ENCODE results near the gene TUBB2A. TPM values are rescaled to one million over a fixed set of nuclear protein-coding genes. Genes with fewer than 3 reads are reported as not detected.

The TUBB2A gene
- total RNA-seq, 1 experiment from 2014 or later: 70.2 TPM

DNA sequence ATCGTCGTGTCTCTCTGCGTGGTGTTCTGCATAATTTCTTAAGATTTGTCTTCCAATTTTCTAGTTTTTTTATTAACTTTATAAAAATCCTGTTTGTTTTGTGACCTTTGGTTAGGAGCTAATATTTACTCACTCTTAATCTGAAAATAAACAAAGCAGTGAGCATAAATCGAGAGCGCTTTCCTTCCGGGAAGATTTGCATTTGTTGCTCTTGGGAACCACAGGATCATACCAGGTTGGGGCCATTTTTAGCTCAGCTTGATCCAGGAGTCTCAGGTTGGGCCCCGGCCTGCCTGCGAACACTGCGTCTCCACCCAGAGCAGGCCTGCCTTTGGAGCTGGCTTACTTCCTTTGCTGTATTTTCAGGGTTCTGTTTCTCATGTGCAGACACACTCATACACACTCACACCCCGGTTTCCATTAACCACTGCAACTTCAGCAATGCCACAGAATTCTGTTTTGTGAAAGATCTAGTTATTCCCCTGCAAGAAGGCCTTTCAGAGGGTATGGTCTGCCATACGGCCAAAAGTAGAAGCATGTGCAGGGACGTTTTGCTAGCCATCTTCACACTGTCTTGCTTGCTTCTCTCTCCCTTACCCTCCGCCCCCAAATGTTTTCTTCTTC, 21.6 kb downstream of the TUBB2A start:
- POLR2A ChIA-PET (ENCODE audit: unreplicated experiment): interaction anchor here (0.6 kb wide), 1 partner anchor 22 kb away, joined by 4 read pairs; no protein-coding TSS in a partner anchor
- Histone ChIP-seq H3F3A (ENCODE audit: low read length, unreplicated experiment) (no peaks in the 10 kb centered on the region), H3K79me2 (ENCODE audit: low read length) (no peaks in the 10 kb centered on the region), H3K27ac (ENCODE audit: low read length) (no peak overlapping the region), H3K9ac (ENCODE audit: low read length) (no peak overlapping the region), H3K36me3 (ENCODE audit: low read depth, low read length) (peaks cover 3% of the 10 kb centered on the region), H3K9me3 (ENCODE audit: low read length) (no peaks in the 10 kb centered on the region), H4K20me1 (ENCODE audit: low read length) (no peaks in the 10 kb centered on the region), H3K27me3 (ENCODE audit: low read length) (no peaks in the 10 kb centered on the region), H3K4me1 (ENCODE audit: insufficient read depth, low read length) (peaks cover 21% of the 10 kb centered on the region), H3K4me3 (ENCODE audit: low read length) (no peak overlapping the region), H3K4me2 (ENCODE audit: low read length) (no peak overlapping the region), H3K9me2 (replicated peaks; ENCODE audit: low read length) (no peaks in the 10 kb centered on the region), H2AFZ (ENCODE audit: low read length) (no peak overlapping the region)
- CTCF ChIA-PET: interaction anchor here (0.5 kb wide), 1 partner anchor 79 kb away, joined by 4 read pairs; no protein-coding TSS in a partner anchor
- BruUV-seq (replicated peaks): no TSS peak
- TF ChIP-seq EZH2phosphoT487 (IDR thresholded peaks at IDR 0.05; ENCODE audit: borderline replicate concordance, low read length): no peak
- TF ChIP-seq, protein P1, sequence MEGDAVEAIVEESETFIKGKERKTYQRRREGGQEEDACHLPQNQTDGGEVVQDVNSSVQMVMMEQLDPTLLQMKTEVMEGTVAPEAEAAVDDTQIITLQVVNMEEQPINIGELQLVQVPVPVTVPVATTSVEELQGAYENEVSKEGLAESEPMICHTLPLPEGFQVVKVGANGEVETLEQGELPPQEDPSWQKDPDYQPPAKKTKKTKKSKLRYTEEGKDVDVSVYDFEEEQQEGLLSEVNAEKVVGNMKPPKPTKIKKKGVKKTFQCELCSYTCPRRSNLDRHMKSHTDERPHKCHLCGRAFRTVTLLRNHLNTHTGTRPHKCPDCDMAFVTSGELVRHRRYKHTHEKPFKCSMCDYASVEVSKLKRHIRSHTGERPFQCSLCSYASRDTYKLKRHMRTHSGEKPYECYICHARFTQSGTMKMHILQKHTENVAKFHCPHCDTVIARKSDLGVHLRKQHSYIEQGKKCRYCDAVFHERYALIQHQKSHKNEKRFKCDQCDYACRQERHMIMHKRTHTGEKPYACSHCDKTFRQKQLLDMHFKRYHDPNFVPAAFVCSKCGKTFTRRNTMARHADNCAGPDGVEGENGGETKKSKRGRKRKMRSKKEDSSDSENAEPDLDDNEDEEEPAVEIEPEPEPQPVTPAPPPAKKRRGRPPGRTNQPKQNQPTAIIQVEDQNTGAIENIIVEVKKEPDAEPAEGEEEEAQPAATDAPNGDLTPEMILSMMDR (conservative IDR thresholded peaks at IDR 0.05; ENCODE audit: low read depth, low read length): no peak
- no peak for TF ChIP-seq EZH2 (IDR thresholded peaks at IDR 0.05; ENCODE audit: low read length, unreplicated experiment)
- DNase-seq (no peak), ATAC-seq (no peak)
- intact Hi-C loops (cut with micrococcal nuclease): no loop called here

DNA sequence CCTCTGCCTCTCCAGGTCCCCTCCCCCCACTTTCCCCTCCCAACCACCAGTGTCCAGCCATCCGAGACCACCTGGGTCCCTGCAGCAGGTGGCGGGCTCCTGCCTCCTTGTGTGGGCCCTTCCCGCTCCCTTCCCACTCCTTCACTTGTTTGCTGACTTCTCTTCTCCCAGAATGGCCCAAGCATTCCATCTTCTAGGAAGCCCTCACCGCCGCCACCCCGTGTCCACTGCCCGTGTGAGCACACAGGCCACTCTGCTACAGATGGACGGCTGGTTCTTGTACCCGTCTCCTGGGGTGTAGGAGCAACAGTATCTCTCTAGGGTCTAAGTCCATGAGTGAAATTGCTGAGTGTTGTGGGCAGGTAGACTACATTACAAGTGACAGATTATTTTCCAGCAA, 23.8 kb downstream of the TUBB2A start:
- Histone ChIP-seq H3K79me2 (ENCODE audit: low read length) (no peaks in the 10 kb centered on the region), H3K4me2 (ENCODE audit: low read length) (no peak overlapping the region), H3K36me3 (ENCODE audit: low read depth, low read length) (peaks cover 3% of the 10 kb centered on the region), H2AFZ (ENCODE audit: low read length) (no peak overlapping the region), H4K20me1 (ENCODE audit: low read length) (no peaks in the 10 kb centered on the region), H3K27me3 (ENCODE audit: low read length) (no peaks in the 10 kb centered on the region), H3K9ac (ENCODE audit: low read length) (no peak overlapping the region), H3K27ac (ENCODE audit: low read length) (no peak overlapping the region), H3K4me1 (ENCODE audit: insufficient read depth, low read length) (peaks cover 6% of the 10 kb centered on the region), H3K9me2 (replicated peaks; ENCODE audit: low read length) (no peaks in the 10 kb centered on the region), H3K4me3 (ENCODE audit: low read length) (no peak overlapping the region), H3F3A (ENCODE audit: low read length, unreplicated experiment) (no peaks in the 10 kb centered on the region), H3K9me3 (ENCODE audit: low read length) (no peaks in the 10 kb centered on the region)
- ChIA-PET POLR2A (ENCODE audit: unreplicated experiment) (no interaction called here), CTCF (no interaction called here)
- no peak for DNase-seq
- intact Hi-C loops (cut with micrococcal nuclease): no loop called here
- no TSS peak for BruUV-seq (replicated peaks)
- ATAC-seq: no peak
- TF ChIP-seq, protein P1 (conservative IDR thresholded peaks at IDR 0.05; ENCODE audit: low read depth, low read length): no peak
- TF ChIP-seq EZH2phosphoT487 (IDR thresholded peaks at IDR 0.05; ENCODE audit: borderline replicate concordance, low read length): no peak
- no peak for TF ChIP-seq EZH2 (IDR thresholded peaks at IDR 0.05; ENCODE audit: low read length, unreplicated experiment)

DNA sequence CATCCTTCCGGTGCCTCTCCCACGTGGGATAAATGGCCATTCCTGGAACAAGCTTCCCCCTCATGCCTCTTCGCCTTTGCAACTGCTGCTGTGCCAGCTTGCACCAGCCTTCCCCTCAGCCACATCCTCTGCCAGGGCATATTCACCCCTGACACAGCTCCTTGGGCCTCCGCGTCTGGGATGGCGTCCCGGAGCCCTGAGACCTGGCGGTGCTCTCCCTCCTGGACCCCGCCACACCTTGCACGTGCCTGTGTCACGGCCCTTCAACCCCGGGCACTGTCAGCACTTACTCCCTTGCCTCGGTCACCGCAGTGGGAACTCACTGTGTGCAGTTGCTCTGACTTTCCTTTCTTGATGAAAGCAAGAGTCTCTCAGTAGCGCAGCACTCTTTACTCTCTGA, 25.6 kb downstream of the TUBB2A start:
- no peaks in the 10 kb centered on the region for H4K20me1 ChIP-seq (ENCODE audit: low read length)
- no peak overlapping the region for H2AFZ ChIP-seq (ENCODE audit: low read length)
- no peaks in the 10 kb centered on the region for H3K36me3 ChIP-seq (ENCODE audit: low read depth, low read length)
- TF ChIP-seq EZH2phosphoT487 (IDR thresholded peaks at IDR 0.05; ENCODE audit: borderline replicate concordance, low read length): no peak
- no peak for TF ChIP-seq EZH2 (IDR thresholded peaks at IDR 0.05; ENCODE audit: low read length, unreplicated experiment)
- TF ChIP-seq, protein P1 (conservative IDR thresholded peaks at IDR 0.05; ENCODE audit: low read depth, low read length): no peak
- ATAC-seq: no peak
- BruUV-seq (replicated peaks): no TSS peak
- ChIA-PET POLR2A (ENCODE audit: unreplicated experiment) (no interaction called here), CTCF (no interaction called here)
- DNase-seq: no peak
- no peaks in the 10 kb centered on the region for H3F3A ChIP-seq (ENCODE audit: low read length, unreplicated experiment)
- H3K9me3 ChIP-seq (ENCODE audit: low read length): no peaks in the 10 kb centered on the region
- intact Hi-C loops (cut with micrococcal nuclease): no loop called here
- no peaks in the 10 kb centered on the region for H3K9me2 ChIP-seq (replicated peaks; ENCODE audit: low read length)
- no peaks in the 10 kb centered on the region for H3K27me3 ChIP-seq (ENCODE audit: low read length)
- no peak overlapping the region for H3K27ac ChIP-seq (ENCODE audit: low read length)
- no peaks in the 10 kb centered on the region for H3K4me1 ChIP-seq (ENCODE audit: insufficient read depth, low read length)
- no peak overlapping the region for H3K9ac ChIP-seq (ENCODE audit: low read length)
- H3K4me2 ChIP-seq (ENCODE audit: low read length): no peak overlapping the region
- H3K4me3 ChIP-seq (ENCODE audit: low read length): no peak overlapping the region
- H3K79me2 ChIP-seq (ENCODE audit: low read length): no peaks in the 10 kb centered on the region
